ENCODE results near the gene CMA1. TPM values are rescaled to one million over a fixed set of nuclear protein-coding genes. Genes with fewer than 3 reads are reported as not detected.

The CMA1 gene, protein sequence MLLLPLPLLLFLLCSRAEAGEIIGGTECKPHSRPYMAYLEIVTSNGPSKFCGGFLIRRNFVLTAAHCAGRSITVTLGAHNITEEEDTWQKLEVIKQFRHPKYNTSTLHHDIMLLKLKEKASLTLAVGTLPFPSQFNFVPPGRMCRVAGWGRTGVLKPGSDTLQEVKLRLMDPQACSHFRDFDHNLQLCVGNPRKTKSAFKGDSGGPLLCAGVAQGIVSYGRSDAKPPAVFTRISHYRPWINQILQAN
- total RNA-seq: not detected in 2 replicates

DNA sequence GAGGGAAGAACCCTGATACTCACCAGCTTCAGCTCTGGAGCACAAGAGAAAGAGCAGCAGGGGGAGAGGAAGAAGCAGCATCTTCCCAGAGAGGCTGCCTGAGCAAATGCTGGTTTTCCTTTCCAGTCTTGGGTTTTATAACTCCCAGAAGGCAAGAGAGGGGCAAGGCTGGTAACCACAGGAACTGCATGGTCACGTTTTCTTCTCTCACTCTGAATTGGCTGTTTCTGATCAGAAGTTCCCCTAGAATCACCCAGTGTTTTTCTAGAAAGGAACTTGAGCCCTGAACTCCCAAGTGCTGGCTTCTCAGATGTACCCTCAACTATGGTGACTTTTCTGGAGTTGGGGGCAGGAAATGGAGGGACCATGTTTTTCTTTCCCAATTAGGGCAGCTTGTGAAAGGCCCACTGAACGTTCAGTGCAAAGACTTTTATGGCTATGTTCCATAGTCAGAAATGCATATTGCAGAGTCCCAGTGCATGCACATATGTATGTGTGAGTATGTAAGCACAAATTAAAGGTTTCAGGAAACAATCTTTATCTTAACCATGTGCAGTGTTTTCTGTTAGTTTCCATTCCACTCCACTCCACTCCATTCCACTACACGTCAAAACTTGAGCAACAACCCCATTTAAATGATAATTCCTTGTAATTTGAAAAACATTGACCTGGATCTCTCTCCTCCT, at the start of gene CMA1:
Gene CMA1 (minus strand): TSS at position 111 of the 686 bp plus-strand sequence. CDS start 30 bp downstream, at position 81.

Other genes with a start within 250 kb of the CMA1 start
- gene TGM1, start 245.1 kb downstream of the CMA1 start, total RNA-seq: 0.45 and 1.2 TPM in 2 replicates
- 32.1 and 33.9 TPM in 2 replicates for gene RABGGTA, start 236.7 kb downstream of the CMA1 start, total RNA-seq
- gene DHRS1, start 208.5 kb downstream of the CMA1 start, total RNA-seq: 27.4 and 28.2 TPM in 2 replicates
- 17.2 and 18.5 TPM in 2 replicates for gene NOP9, start 208.4 kb downstream of the CMA1 start, total RNA-seq
- gene CIDEB, start 200.3 kb downstream of the CMA1 start, total RNA-seq: 1.3 and 1.8 TPM in 2 replicates
- gene LTB4R2, start 198.1 kb downstream of the CMA1 start, total RNA-seq: 1.0 and 3.0 TPM in 2 replicates
- gene LTB4R, start 196.8 kb downstream of the CMA1 start, total RNA-seq: 0.84 and 1.0 TPM in 2 replicates
- gene ADCY4, start 173.2 kb downstream of the CMA1 start, total RNA-seq: 0.15 and 0.17 TPM in 2 replicates
- 0.45 and 0.84 TPM in 2 replicates for gene RIPK3, start 168.3 kb downstream of the CMA1 start, total RNA-seq
- gene NFATC4, start 140.1 kb downstream of the CMA1 start, total RNA-seq: 25.4 and 28.4 TPM in 2 replicates
- gene NYNRIN, start 109.3 kb downstream of the CMA1 start, total RNA-seq: 7.9 and 9.6 TPM in 2 replicates
- 0.34 and 0.74 TPM in 2 replicates for gene CBLN3, start 78.6 kb downstream of the CMA1 start, total RNA-seq
- 23.9 and 27.1 TPM in 2 replicates for gene KHNYN, start 78.3 kb downstream of the CMA1 start, total RNA-seq
- gene SDR39U1, start 65.5 kb downstream of the CMA1 start, total RNA-seq: 18.8 and 24.2 TPM in 2 replicates
- gene CTSG, start 68.0 kb upstream of the CMA1 start, total RNA-seq: not detected in 2 replicates
- gene GZMH, start 101.4 kb upstream of the CMA1 start, total RNA-seq: not detected in 2 replicates
- gene GZMB, start 125.9 kb upstream of the CMA1 start, total RNA-seq: not detected in 2 replicates